ENCODE data around the gene CTAG1B. TPM values are rescaled to one million over a fixed set of nuclear protein-coding genes. Genes with fewer than 3 reads are reported as not detected.
"Not testable (repeated sequence)": the region's sequence is repeated elsewhere in the genome, so short reads cannot be mapped to it uniquely, and the experiment has no call there.

Gene CTAG1B
- total RNA-seq, 1 donor from 2014 or later = not detected

GRCh38 chrX:154654925-154655324 is 35.8 kb upstream of the CTAG1B start:
- H3K9me3 Mint-ChIP-seq (ENCODE audit: unreplicated experiment) = peaks cover 7% of the 10 kb centered on the region

GRCh38 chrX:154654372-154654771 is 35.3 kb upstream of the CTAG1B start:
- H3K4me1 Mint-ChIP-seq (ENCODE audit: low read depth, unreplicated experiment) = no peaks in the 10 kb centered on the region
- no peaks in the 10 kb centered on the region for H3K36me3 Mint-ChIP-seq (ENCODE audit: low read depth, unreplicated experiment)
- peaks cover 7% of the 10 kb centered on the region for H3K9me3 Mint-ChIP-seq (ENCODE audit: unreplicated experiment)
- no peaks in the 10 kb centered on the region for H3K27me3 ChIP-seq (ENCODE audit: insufficient read depth, low read length)
- H3K79me2 ChIP-seq (ENCODE audit: insufficient read depth, low read length) = no peaks in the 10 kb centered on the region
- DNase-seq (ENCODE audit: low read depth) = no peak
- H2AFZ ChIP-seq (ENCODE audit: low read depth, low read length) = no peak overlapping the region
- no peak overlapping the region for H3K27ac Mint-ChIP-seq (ENCODE audit: unreplicated experiment)
- FAIRE-seq = no peak
- H3K9me3 ChIP-seq (ENCODE audit: insufficient read depth, low read depth, low read length) = no peaks in the 10 kb centered on the region
- H3K4me3 Mint-ChIP-seq (ENCODE audit: unreplicated experiment) = no peak overlapping the region
- H3K4me1 ChIP-seq (ENCODE audit: insufficient read depth, low read length) = no peaks in the 10 kb centered on the region
- H3K9ac ChIP-seq (ENCODE audit: low read length) = no peak overlapping the region
- no peaks in the 10 kb centered on the region for H4K20me1 ChIP-seq (ENCODE audit: insufficient read depth, low read length)
- H3K27me3 Mint-ChIP-seq (ENCODE audit: low read depth, unreplicated experiment) = peaks cover 7% of the 10 kb centered on the region
- no peaks in the 10 kb centered on the region for H3K36me3 ChIP-seq (ENCODE audit: insufficient read depth, low read length)
- H3K4me2 ChIP-seq (ENCODE audit: low read length) = no peak overlapping the region
- H3K27ac ChIP-seq (ENCODE audit: low read depth, low read length) = no peak overlapping the region
- no peak overlapping the region for H3K4me3 ChIP-seq (ENCODE audit: insufficient read depth, low read depth, low read length)
- no peak for TF ChIP-seq CTCF (IDR thresholded peaks at IDR 0.05; ENCODE audit: insufficient read depth, low read depth, low read length)
- TF ChIP-seq EZH2 (IDR thresholded peaks at IDR 0.05; ENCODE audit: insufficient read depth, low read length) = no peak

More at GRCh38 chrX:154654925-154655324, 35.8 kb upstream of the CTAG1B start:
- no peaks in the 10 kb centered on the region for H4K20me1 ChIP-seq (ENCODE audit: insufficient read depth, low read length)
- no peak for DNase-seq (ENCODE audit: low read depth)
- Mint-ChIP-seq H3K36me3 (ENCODE audit: low read depth, unreplicated experiment) (no peaks in the 10 kb centered on the region), H3K4me3 (ENCODE audit: unreplicated experiment) (no peak overlapping the region), H3K27me3 (ENCODE audit: low read depth, unreplicated experiment) (peaks cover 4% of the 10 kb centered on the region), H3K4me1 (ENCODE audit: low read depth, unreplicated experiment) (no peaks in the 10 kb centered on the region), H3K27ac (ENCODE audit: unreplicated experiment) (no peak overlapping the region)
- H3K27ac ChIP-seq (ENCODE audit: low read depth, low read length) = no peak overlapping the region
- H3K9ac ChIP-seq (ENCODE audit: low read length) = no peak overlapping the region
- no peaks in the 10 kb centered on the region for H3K9me3 ChIP-seq (ENCODE audit: insufficient read depth, low read depth, low read length)
- H2AFZ ChIP-seq (ENCODE audit: low read depth, low read length) = no peak overlapping the region
- TF ChIP-seq CTCF (IDR thresholded peaks at IDR 0.05; ENCODE audit: insufficient read depth, low read depth, low read length) (no peak), EZH2 (IDR thresholded peaks at IDR 0.05; ENCODE audit: insufficient read depth, low read length) (no peak)
- H3K4me2 ChIP-seq (ENCODE audit: low read length) = no peak overlapping the region
- H3K27me3 ChIP-seq (ENCODE audit: insufficient read depth, low read length) = no peaks in the 10 kb centered on the region
- no peaks in the 10 kb centered on the region for H3K36me3 ChIP-seq (ENCODE audit: insufficient read depth, low read length)
- H3K79me2 ChIP-seq (ENCODE audit: insufficient read depth, low read length) = no peaks in the 10 kb centered on the region
- H3K4me3 ChIP-seq (ENCODE audit: insufficient read depth, low read depth, low read length) = no peak overlapping the region
- no peaks in the 10 kb centered on the region for H3K4me1 ChIP-seq (ENCODE audit: insufficient read depth, low read length)
- no peak for FAIRE-seq

GRCh38 chrX:154653413-154653812 is 34.3 kb upstream of the CTAG1B start, which contains the start of gene CTAG2:
Gene CTAG2 (minus strand): TSS chrX:154653579. CDS start chrX:154653515, 64 bp downstream.
- not testable (repeated sequence) for H3K9ac ChIP-seq (ENCODE audit: low read length); H4K20me1 ChIP-seq (ENCODE audit: insufficient read depth, low read length); H3K27me3 Mint-ChIP-seq (ENCODE audit: low read depth, unreplicated experiment); H3K4me2 ChIP-seq (ENCODE audit: low read length); H3K36me3 ChIP-seq (ENCODE audit: insufficient read depth, low read length); H3K27me3 ChIP-seq (ENCODE audit: insufficient read depth, low read length); H3K27ac Mint-ChIP-seq (ENCODE audit: unreplicated experiment); H3K9me3 ChIP-seq (ENCODE audit: insufficient read depth, low read depth, low read length); DNase-seq (ENCODE audit: low read depth); H3K4me3 Mint-ChIP-seq (ENCODE audit: unreplicated experiment); H2AFZ ChIP-seq (ENCODE audit: low read depth, low read length); H3K4me3 ChIP-seq (ENCODE audit: insufficient read depth, low read depth, low read length); H3K36me3 Mint-ChIP-seq (ENCODE audit: low read depth, unreplicated experiment); H3K4me1 Mint-ChIP-seq (ENCODE audit: low read depth, unreplicated experiment); H3K4me1 ChIP-seq (ENCODE audit: insufficient read depth, low read length); FAIRE-seq; H3K9me3 Mint-ChIP-seq (ENCODE audit: unreplicated experiment); H3K79me2 ChIP-seq (ENCODE audit: insufficient read depth, low read length); H3K27ac ChIP-seq (ENCODE audit: low read depth, low read length)

Data from astrocyte (in vitro differentiated cells and primary cell).